HepG2 (cell line): ENCODE measurements around the gene NOL4L. TPM values are rescaled to one million over a fixed set of nuclear protein-coding genes. Genes with fewer than 3 reads are reported as not detected.
A peak's percentile ranks its signal among the peaks of the same experiment; 100 is the strongest.

Source experiments
- ADNP ChIP-seq: sonication (generic); formaldehyde crosslinking; IDR thresholded peaks from 2 replicates; pipeline ENCODE4 v1.4.0; 2020; ENCODE audit warnings: missing genetic modification reagents
- CHD4 ChIP-seq: fragments of 200-600 bp; sonication (generic); IDR thresholded peaks from 2 replicates; pipeline ENCODE4 v1.7.0; 2017; ENCODE audit warnings: mild to moderate bottlenecking, low read length, borderline replicate concordance
- HMGA1 ChIP-seq: sonication (generic); formaldehyde crosslinking; conservative IDR thresholded peaks from 2 replicates; pipeline ENCODE4 v1.4.0; 2020; ENCODE audit warnings: missing genetic modification reagents
- HNRNPUL1 ChIP-seq: fragments of 200-400 bp; formaldehyde crosslinking; IDR thresholded peaks from 2 replicates; pipeline ENCODE4 v1.6.1; 2017; ENCODE audit warnings: low read depth, mild to moderate bottlenecking, low read length, moderate library complexity
- HOXA9 ChIP-seq: sonication (generic); formaldehyde crosslinking; IDR thresholded peaks from 2 replicates; pipeline ENCODE4 v1.8.1; 2022; ENCODE audit warnings: missing genetic modification reagents, mild to moderate bottlenecking, moderate library complexity, borderline replicate concordance
- JARID2 ChIP-seq: sonication (generic); formaldehyde crosslinking; IDR thresholded peaks from 2 replicates; pipeline ENCODE4 v1.8.1; 2023; ENCODE audit warnings: missing genetic modification reagents, inconsistent platforms; ENCODE audit not compliant: insufficient replicate concordance
- KDM5A ChIP-seq: fragments of 200-600 bp; sonication (generic); IDR thresholded peaks from 2 replicates; pipeline ENCODE4 v1.7.0; 2018; ENCODE audit warnings: antibody characterized with exemption, mild to moderate bottlenecking, low read length, borderline replicate concordance
- NONO ChIP-seq, 2 experiments: fragments of 450-650 bp in 1 of 2; sonication (generic) in 1 of 2; formaldehyde crosslinking in 1 of 2; IDR thresholded peaks in 1 of 2; conservative IDR thresholded peaks in 1 of 2; 2 replicates each; pipeline versions ENCODE4 v1.6.1 to v1.8.0; 2017 to 2022; ENCODE audit warnings: mild to moderate bottlenecking in 1 of 2, missing genetic modification reagents in 1 of 2, moderate library complexity in 1 of 2
- SIN3B ChIP-seq: fragments of 150-350 bp; IDR thresholded peaks from 2 replicates; pipeline ENCODE4 v1.6.1; 2014; ENCODE audit warnings: low read length
- SYNCRIP ChIP-seq: fragments of 200-400 bp; formaldehyde crosslinking; IDR thresholded peaks from 2 replicates; pipeline ENCODE4 v1.6.1; 2018; ENCODE audit warnings: mild to moderate bottlenecking, low read depth, low read length; ENCODE audit not compliant: insufficient read depth
- TBP ChIP-seq: sonication (generic); formaldehyde crosslinking; IDR thresholded peaks from 2 replicates; pipeline ENCODE4 v1.5.0; 2020; ENCODE audit warnings: missing genetic modification reagents
- ZBTB25 ChIP-seq: IDR thresholded peaks from 2 replicates; pipeline ENCODE4 v1.6.1; 2018; ENCODE audit warnings: missing genetic modification reagents
- ZIK1 ChIP-seq: sonication (generic); formaldehyde crosslinking; IDR thresholded peaks from 2 replicates; pipeline ENCODE4 v1.5.0; 2020; ENCODE audit warnings: mild to moderate bottlenecking, low read depth, missing genetic modification reagents, borderline replicate concordance
- ZNF12 ChIP-seq: sonication (generic); formaldehyde crosslinking; IDR thresholded peaks from 2 replicates; pipeline ENCODE4 v1.5.0; 2020; ENCODE audit warnings: missing genetic modification reagents
- ZNF136 ChIP-seq: sonication (generic); formaldehyde crosslinking; IDR thresholded peaks from 2 replicates; pipeline ENCODE4 v1.8.1; 2022; ENCODE audit warnings: low read depth, mild to moderate bottlenecking, moderate library complexity, missing genetic modification reagents
- ZNF296 ChIP-seq: sonication (generic); formaldehyde crosslinking; conservative IDR thresholded peaks from 2 replicates; pipeline ENCODE4 v1.5.0; 2020; ENCODE audit warnings: mild to moderate bottlenecking, missing genetic modification reagents
- ZNF543 ChIP-seq: sonication (generic); formaldehyde crosslinking; IDR thresholded peaks from 2 replicates; pipeline ENCODE4 v1.4.0; 2020; ENCODE audit warnings: mild to moderate bottlenecking, missing genetic modification reagents
- ZNF609 ChIP-seq: sonication (generic); formaldehyde crosslinking; IDR thresholded peaks from 2 replicates; pipeline ENCODE4 v1.4.0; 2020; ENCODE audit warnings: mild to moderate bottlenecking, missing genetic modification reagents, borderline replicate concordance
- ZNF790 ChIP-seq: sonication (generic); formaldehyde crosslinking; IDR thresholded peaks from 2 replicates; pipeline ENCODE4 v1.8.0; 2022; ENCODE audit warnings: missing genetic modification reagents, mild to moderate bottlenecking, borderline replicate concordance
- ZSCAN22 ChIP-seq: sonication (generic); formaldehyde crosslinking; IDR thresholded peaks from 2 replicates; pipeline ENCODE4 v1.4.0; 2020; ENCODE audit warnings: mild to moderate bottlenecking, missing genetic modification reagents
- ZSCAN29 ChIP-seq: sonication (generic); formaldehyde crosslinking; conservative IDR thresholded peaks from 2 replicates; pipeline ENCODE4 v1.4.0; 2020; ENCODE audit warnings: mild to moderate bottlenecking, missing genetic modification reagents
- polyA plus RNA-seq, 8 experiments: library from polyadenylated mRNA; depleted of rRNA in 3 of 8; stranded (reverse) in 7 of 8; unstranded in 1 of 8; fragments of >200 nt; fragmentation: Illumina TruSeq in 4 of 8; extraction: Trizol in 4 of 8; gene quantifications; 2 replicates each; pipeline versions ENCODE4 v1.2.1 to v1.2.3, GENCODE V29; 2011 to 2016; ENCODE audit warnings: low read depth in 4 of 8, missing spikeins in 1 of 8, mixed read lengths in 1 of 8; ENCODE audit not compliant: insufficient read depth in 1 of 8
- total RNA-seq, 5 experiments: library from RNA; depleted of rRNA; stranded (reverse); fragments of >200 nt; fragmentation: Illumina TruSeq; extraction: Trizol; gene quantifications; 2 replicates each; pipeline ENCODE4 v1.2.3, GENCODE V29; 2016; ENCODE audit warnings: low read depth in 1 of 5

NOL4L gene
- total and polyA plus RNA-seq, 2 of the 13 experiments (the other 11 are each of a cell fraction or from before 2014, with no cell fraction given) = 16.6 to 35.4 TPM

GRCh38 chr20:32472581-32473207 is 112.4 kb downstream of the NOL4L start (continued):
- TF ChIP-seq ZNF609 (CRISPR knock-in tag) (0 out of 2 replicates have a peak, but pooled peaks have one; percentile 16), HOXA9 (CRISPR knock-in tag) (no peak), HMGA1 (no peak), ZSCAN22 (0 out of 2 replicates have a peak, but pooled peaks have one; percentile 16), NONO (IDR thresholded peaks at IDR 0.05) (no peak), NONO (CRISPR knock-in tag; conservative IDR thresholded peaks at IDR 0.05) (no peak), ZNF12 (CRISPR knock-in tag) (no peak), ZNF136 (CRISPR knock-in tag) (0 out of 2 replicates have a peak, but pooled peaks have one; percentile 3), ZIK1 (CRISPR knock-in tag) (0 out of 2 replicates have a peak, but pooled peaks have one; percentile 17), JARID2 (no peak), CHD4 (no peak; the same call in 1 of the 2 replicates), SIN3B (no peak), ZNF296 (CRISPR knock-in tag) (peak; percentile 6; the same call in 1 of the 2 replicates), ZSCAN29 (CRISPR knock-in tag) (no peak), TBP (CRISPR knock-in tag) (no peak), SYNCRIP (no peak), ZBTB25 (no peak), ZNF790 (CRISPR knock-in tag) (no peak), KDM5A (no peak), ADNP (CRISPR knock-in tag) (no peak), ZNF543 (CRISPR knock-in tag) (peak; percentile 52; the same call in 1 of the 2 replicates), HNRNPUL1 (no peak)
